Left lung (tissue), 10 donors: ENCODE data around the gene HOXB1. TPM values are rescaled to one million over a fixed set of nuclear protein-coding genes. Genes with fewer than 3 reads are reported as not detected.

ENCODE experiments used
- ATAC-seq: fragments of 200-7000 bp; cut with Tn5 transposase; one replicate; pipeline ENCODE4 v1.9.1; 2020; ENCODE audit warnings: moderate library complexity
- DNase-seq, 4 donors: peaks; one replicate each; pipeline ENCODE4 v3.0.0-alpha.2; 2013 to 2020
- H3K27ac ChIP-seq, 2 donors: fragments of 200-600 bp; sonication (generic) in 1 of 2; one replicate each; pipeline versions ENCODE4 v1.5.0 to v1.8.0; 2020 to 2021
- H3K27me3 ChIP-seq, 2 donors: fragments of 200-600 bp; sonication (generic) in 1 of 2; one replicate each; pipeline versions ENCODE4 v1.5.0 to v1.8.0; 2020 to 2021
- H3K36me3 ChIP-seq, 2 donors: fragments of 200-600 bp; sonication (generic) in 1 of 2; one replicate each; pipeline versions ENCODE4 v1.5.0 to v1.8.0; 2020 to 2021
- H3K4me1 ChIP-seq, 2 donors: fragments of 200-600 bp; one replicate each; pipeline ENCODE4 v1.8.0; 2021
- H3K4me3 ChIP-seq, 2 donors: fragments of 200-600 bp; sonication (generic) in 1 of 2; one replicate each; pipeline versions ENCODE4 v1.5.0 to v1.8.0; 2020 to 2021; ENCODE audit warnings: mild to moderate bottlenecking in 1 of 2
- H3K9me3 ChIP-seq, 2 donors: fragments of 200-600 bp; sonication (generic) in 1 of 2; one replicate each; pipeline versions ENCODE4 v1.5.0 to v1.8.0; 2020 to 2021
- intact Hi-C, 2 donors: fragments of 100-400 bp; cut with DNase I; formaldehyde crosslinking; loops; one replicate each; pipeline versions ENCODE4 v1.11.2 to v1.14.2; 2022
- polyA plus RNA-seq, 6 donors: library from polyadenylated mRNA; unstranded; fragments of 120-200 nt; gene quantifications; one replicate each; pipeline ENCODE4 v1.2.1, GENCODE V29; 2013; ENCODE audit not compliant: insufficient read length in 6 of 6
- total RNA-seq, 2 donors: library from RNA; stranded (reverse); fragmentation: NEBNext Ultra II Directional; extraction: Animal tissue kit (Norgen Biotek cat#: 25700); gene quantifications; one replicate each; pipeline ENCODE4 v1.2.1, GENCODE V29; 2021
- TF ChIP-seq, protein P1 (sequence below), 2 donors: fragments of 200-600 bp; sonication (generic) in 1 of 2; IDR thresholded peaks; one replicate each; pipeline versions ENCODE4 v1.5.0 to v1.8.0; 2021; ENCODE audit warnings: antibody characterized with exemption in 2 of 2
- donor health status: DM: no; HTN: yes; CAD: no.
- donor health status: DM: no; HTN: no; CAD: no.

HOXB1 gene
- total and polyA plus RNA-seq, 8 donors, result 0.09 to 0.39 (median 0.10) TPM; not detected in 3

- TF ChIP-seq, protein P1, sequence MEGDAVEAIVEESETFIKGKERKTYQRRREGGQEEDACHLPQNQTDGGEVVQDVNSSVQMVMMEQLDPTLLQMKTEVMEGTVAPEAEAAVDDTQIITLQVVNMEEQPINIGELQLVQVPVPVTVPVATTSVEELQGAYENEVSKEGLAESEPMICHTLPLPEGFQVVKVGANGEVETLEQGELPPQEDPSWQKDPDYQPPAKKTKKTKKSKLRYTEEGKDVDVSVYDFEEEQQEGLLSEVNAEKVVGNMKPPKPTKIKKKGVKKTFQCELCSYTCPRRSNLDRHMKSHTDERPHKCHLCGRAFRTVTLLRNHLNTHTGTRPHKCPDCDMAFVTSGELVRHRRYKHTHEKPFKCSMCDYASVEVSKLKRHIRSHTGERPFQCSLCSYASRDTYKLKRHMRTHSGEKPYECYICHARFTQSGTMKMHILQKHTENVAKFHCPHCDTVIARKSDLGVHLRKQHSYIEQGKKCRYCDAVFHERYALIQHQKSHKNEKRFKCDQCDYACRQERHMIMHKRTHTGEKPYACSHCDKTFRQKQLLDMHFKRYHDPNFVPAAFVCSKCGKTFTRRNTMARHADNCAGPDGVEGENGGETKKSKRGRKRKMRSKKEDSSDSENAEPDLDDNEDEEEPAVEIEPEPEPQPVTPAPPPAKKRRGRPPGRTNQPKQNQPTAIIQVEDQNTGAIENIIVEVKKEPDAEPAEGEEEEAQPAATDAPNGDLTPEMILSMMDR (IDR thresholded peaks at IDR 0.05), result no peak
- H3K4me1 ChIP-seq, result no peaks in the 10 kb centered on the region
- ATAC-seq (no peak), DNase-seq (peak in 2 of 4 donors; percentile 40 to 76)
- intact Hi-C loops, result no loop called here
- H3K36me3 ChIP-seq, result no peaks in the 10 kb centered on the region
- H3K9me3 ChIP-seq, result no peaks in the 10 kb centered on the region
- peaks cover 31 to 100% of the 10 kb centered on the region in 2 donors for H3K27me3 ChIP-seq
- H3K4me3 ChIP-seq, result no peak overlapping the region
- peak overlapping the region; percentile 37 to 86 for H3K27ac ChIP-seq
Observed at GRCh38 chr17:48551596-48552465, 21.0 kb upstream of the HOXB1 start.

GRCh38 chr17:48551214-48551555 is 20.4 kb upstream of the HOXB1 start:
- Histone ChIP-seq H3K27ac (peak overlapping the region in 1 of 2 donors; percentile 86), H3K9me3 (no peaks in the 10 kb centered on the region), H3K4me3 (no peak overlapping the region), H3K27me3 (peaks cover 31 to 100% of the 10 kb centered on the region in 2 donors), H3K4me1 (no peaks in the 10 kb centered on the region), H3K36me3 (no peaks in the 10 kb centered on the region)
- DNase-seq (peak in 2 of 4 donors; percentile 31 to 36), ATAC-seq (no peak)
- TF ChIP-seq, protein P1 (IDR thresholded peaks at IDR 0.05), result no peak
- intact Hi-C loops, result no loop called here

GRCh38 chr17:48550502-48551213 is 19.8 kb upstream of the HOXB1 start:
- no peak for ATAC-seq

DNA sequence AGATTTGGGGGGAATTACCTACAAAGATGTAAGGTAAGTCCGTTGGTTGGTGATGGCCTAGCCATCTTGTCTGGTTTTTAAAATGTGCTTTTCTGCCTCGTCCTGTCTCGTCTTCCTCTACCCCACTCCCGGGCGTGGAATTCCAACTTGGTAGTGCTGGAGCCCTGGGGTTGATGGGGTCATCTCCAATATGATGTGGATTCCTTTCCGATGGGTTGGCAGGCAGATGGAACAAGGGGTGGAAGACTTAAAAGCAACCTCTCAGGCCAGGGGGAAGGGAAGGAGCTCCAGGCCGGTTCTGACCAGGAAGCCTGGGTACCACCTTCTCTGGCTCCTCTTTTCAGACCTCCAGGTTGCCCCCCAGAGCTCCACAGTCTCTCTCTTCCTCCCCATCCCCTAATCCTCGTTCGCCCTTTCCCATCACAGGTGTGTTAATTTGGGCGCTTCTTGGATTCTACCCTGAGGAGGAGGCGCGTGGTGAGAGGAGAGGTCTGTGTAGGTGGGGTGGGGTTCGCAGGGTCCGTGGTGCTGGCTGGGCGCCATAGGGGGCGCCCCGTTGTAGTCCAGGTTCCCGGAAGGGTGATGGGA is 19.2 kb upstream of the HOXB1 start:
- intact Hi-C loops, result no loop called here
- no peak for ATAC-seq
- Histone ChIP-seq H3K27me3 (peaks cover 25 to 100% of the 10 kb centered on the region in 2 donors), H3K36me3 (no peaks in the 10 kb centered on the region), H3K4me3 (no peak overlapping the region), H3K27ac (peak overlapping the region in 1 of 2 donors; percentile 86), H3K4me1 (peaks cover 0 to 6% of the 10 kb centered on the region in 2 donors), H3K9me3 (no peaks in the 10 kb centered on the region)
- peak in 1 of 4 donors; percentile 31 for DNase-seq
- TF ChIP-seq, protein P1 (IDR thresholded peaks at IDR 0.05), result no peak

More at GRCh38 chr17:48550502-48551213, 19.8 kb upstream of the HOXB1 start:
- H3K27ac ChIP-seq, result peak overlapping the region in 1 of 2 donors; percentile 86
- intact Hi-C loops, result no loop called here
- H3K27me3 ChIP-seq, result peaks cover 27 to 100% of the 10 kb centered on the region in 2 donors
- TF ChIP-seq, protein P1 (IDR thresholded peaks at IDR 0.05), result no peak
- no peaks in the 10 kb centered on the region for H3K36me3 ChIP-seq
- H3K4me1 ChIP-seq, result no peaks in the 10 kb centered on the region
- no peaks in the 10 kb centered on the region for H3K9me3 ChIP-seq
- peak in 3 of 4 donors; percentile 28 to 72 (median 34) for DNase-seq
- no peak overlapping the region for H3K4me3 ChIP-seq

DNA sequence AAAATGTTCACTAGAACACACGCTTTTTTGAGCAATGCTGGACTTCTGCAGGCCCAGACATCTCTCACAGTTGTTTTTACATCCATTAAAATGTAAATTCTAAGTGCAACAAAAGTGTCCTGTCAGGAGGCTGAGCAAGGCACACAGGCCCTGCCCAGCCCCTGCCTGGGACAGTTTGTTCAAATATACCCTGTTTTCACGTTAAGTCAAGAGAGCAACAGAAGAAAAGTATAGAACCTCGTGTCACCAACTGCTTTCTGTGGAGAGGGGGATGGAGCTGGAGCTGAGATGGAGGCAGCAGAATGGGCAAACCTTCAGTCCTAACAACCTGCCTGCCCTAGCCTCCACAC is 18.4 kb upstream of the HOXB1 start:
- ATAC-seq (no peak), DNase-seq (peak in 1 of 4 donors; percentile 26)
- Histone ChIP-seq H3K9me3 (no peaks in the 10 kb centered on the region), H3K4me1 (peaks cover 0 to 12% of the 10 kb centered on the region in 2 donors), H3K27me3 (peaks cover 23 to 100% of the 10 kb centered on the region in 2 donors), H3K27ac (peak overlapping the region; percentile 2 to 86), H3K4me3 (no peak overlapping the region), H3K36me3 (no peaks in the 10 kb centered on the region)
- intact Hi-C loops, result no loop called here
- TF ChIP-seq, protein P1 (IDR thresholded peaks at IDR 0.05), result no peak
